HS-27A (cell line): ENCODE results near the gene TFAP2C.
"Not testable (repeated sequence)": the region's sequence is repeated elsewhere in the genome, so short reads cannot be mapped to it uniquely, and the experiment has no call there.

Experiments
- DNase-seq: peaks from one replicate; pipeline ENCODE4 v3.0.0-alpha.2; 2012; ENCODE audit warnings: low read depth, missing footprints

Gene TFAP2C

DNA sequence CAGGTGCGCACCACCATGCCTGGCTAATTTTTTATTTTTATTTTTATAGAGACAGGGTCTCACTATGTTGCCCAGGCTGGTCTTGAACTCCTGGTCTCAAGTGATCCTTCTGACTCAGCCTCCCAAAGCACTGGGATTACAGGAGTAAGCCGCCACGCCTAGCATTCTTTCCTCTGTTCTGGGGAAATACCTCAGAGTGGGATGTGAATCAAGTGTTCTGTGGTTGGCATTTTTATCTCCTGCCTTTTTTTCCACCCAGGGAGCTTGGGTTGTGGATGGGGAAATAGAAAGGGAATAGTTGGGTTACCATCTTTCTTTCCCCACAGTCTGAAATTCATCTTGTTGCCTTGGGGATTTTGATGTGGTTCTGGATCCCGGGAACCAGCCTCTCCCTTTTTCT, 24.1 kb downstream of the TFAP2C start:
- DNase-seq: no peak

DNA sequence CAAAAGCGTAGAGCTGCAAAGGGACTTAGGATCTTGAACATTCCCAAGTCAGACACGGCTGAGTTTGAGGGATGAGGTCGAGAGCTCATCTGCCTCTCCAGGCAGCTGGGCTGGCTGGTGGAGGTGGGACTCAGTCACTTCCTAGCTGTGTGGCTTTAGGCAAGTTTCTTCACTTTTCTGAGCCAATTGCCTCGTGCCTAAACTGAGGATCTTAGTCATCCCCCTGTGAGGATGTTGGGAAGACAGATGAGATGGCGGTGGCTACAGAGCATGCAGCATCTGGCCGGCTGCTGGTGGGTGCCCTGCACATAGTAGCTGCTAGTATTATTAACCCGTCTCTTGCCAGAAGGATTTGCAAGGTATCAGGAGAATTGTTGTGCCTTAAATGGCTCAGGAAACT, 27.5 kb downstream of the TFAP2C start:
- no peak for DNase-seq

DNA sequence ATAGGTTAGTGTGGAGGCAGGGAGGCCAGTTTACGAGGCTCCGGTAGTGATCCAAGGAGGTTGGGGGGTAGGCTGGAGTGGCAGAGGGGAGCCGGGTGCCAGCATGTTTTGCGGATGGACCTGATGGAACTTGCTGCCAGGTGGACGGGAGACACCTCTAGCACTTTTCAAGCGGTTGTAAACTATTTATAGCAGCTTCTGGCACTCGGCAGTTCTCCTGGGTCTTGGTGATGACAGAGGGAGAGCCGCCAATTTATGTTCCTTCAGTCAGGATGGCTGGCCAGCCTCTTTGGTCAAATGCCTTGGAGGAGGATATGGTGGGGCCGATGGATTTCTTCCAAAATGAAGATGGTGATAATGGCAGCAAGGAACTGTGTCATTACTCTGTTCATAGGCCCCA, 28.8 kb downstream of the TFAP2C start:
- no peak for DNase-seq

DNA sequence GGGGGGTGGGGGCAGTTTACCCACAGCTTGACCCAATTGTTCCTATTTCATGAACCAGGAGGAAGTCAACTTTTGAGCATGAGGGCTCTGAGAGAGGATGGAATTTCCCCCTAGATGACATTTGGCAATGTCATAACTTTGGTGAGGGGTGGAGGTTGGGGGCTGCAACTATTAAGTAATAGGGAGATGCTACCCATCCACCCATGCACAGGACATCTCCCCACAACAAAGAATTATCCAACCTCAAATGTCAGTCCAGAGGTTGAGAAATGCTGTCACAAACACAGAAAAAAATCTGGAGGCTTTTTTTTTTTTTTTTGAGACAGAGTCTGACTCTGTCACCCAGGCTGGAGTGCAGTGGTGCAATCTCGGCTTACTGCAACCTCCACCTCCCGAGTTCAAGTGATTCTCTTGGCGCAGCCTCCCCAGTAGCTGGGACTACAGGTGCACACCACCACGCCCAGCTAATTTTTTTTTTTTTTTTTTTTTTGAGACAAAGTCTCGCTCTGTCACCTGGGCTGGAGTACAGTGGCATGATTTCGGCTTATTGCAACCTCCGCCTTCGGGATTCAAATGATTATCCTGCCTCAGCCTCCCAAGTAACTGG, 29.3 kb downstream of the TFAP2C start:
- DNase-seq: not testable (repeated sequence)

DNA sequence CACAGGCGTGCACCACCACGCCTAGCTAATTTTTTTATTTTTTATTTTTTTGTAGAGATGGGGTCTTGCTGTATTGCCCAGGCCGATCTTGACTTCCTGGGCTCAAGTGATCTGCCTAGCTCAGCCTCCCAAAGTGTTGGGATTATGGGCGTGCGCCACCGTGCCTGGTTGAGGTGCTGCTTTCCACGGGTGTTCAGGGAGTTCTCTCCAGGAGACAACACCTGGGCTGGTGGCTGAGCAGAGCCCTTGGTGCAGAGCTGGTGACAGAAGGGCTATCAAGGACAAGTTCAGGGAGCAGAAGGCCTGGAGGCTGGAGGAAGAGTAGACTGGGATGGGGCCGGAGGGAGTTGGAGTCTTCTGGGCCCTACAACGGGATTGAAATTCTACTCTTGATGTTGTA, 34.6 kb downstream of the TFAP2C start:
- no peak for DNase-seq

DNA sequence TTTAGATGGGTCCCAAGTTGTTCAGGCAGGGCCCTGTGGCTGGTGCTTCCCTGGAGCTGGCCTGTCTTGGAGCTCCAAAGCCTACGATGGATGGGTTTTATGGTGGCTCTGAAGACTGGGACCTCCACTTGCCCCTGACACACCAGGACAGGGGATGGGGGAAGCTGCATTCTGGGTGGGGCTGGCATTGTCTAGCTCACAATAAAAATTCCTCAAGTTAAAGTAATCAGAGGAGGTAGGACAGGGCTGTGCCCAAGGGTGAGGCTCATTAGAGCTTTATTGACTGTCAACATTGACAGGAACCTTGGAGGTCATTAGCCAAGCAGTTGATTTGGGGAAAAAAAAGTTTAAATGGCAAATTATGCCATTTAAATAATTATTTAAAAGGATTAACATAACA, 35.7 kb downstream of the TFAP2C start:
- DNase-seq: no peak

DNA sequence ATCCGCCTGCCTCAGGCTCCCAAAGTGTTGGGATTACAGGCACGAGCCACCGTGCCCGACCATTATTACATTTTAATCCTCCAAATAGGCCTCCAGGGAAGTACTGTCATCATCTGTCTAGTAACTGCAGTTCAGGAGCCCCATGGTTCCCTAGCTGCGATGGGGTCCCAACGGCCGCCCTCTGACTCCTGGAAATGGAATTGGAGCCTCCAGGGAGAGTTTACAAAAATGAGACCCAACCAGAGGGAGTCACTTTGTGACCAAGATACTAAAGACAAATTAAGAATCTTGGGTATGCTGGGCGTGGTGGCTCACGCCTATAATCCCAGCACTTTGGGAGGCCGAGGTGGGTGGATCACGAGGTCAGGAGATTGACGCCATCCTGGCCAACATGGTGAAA, 36.7 kb downstream of the TFAP2C start:
- DNase-seq: no peak

DNA sequence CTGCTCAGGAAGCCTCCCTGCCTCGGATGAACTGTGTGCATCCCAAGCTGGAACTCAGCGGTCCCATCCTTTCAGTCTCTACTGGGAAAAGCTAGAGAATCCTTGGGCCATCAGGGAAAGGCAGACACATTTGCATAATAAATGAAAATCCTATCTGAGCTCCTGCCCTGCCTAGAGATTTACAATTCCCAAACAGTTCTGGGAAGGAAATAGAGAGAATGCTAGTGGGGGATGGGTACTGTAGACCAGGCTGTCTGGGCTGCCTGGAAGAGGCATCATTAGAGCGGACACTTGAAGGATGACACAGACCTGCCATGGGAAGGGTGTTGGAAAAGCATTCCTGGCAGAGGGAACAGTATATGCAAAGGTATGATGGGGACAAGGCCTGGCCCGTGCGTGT, 44.3 kb downstream of the TFAP2C start:
- no peak for DNase-seq

DNA sequence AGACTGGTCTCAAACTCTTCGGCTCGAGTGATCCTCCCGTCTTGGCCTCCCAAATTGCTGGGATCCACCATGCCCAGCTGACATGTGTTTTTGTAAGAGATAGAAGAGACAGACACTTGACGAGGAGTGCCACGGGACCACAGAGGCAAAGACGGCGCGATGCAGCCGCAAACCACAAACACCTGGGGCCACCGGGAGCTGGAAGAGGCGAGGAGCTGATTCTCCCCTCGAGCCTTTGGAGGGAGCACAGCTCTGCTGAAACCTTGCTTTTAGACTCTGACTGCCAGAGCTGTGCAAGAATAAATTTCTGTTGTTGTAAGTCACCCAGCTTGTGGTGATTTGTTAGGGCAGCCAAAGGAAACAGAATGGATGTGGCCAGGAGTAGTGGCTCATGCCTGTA, 46.9 kb downstream of the TFAP2C start:
- no peak for DNase-seq

DNA sequence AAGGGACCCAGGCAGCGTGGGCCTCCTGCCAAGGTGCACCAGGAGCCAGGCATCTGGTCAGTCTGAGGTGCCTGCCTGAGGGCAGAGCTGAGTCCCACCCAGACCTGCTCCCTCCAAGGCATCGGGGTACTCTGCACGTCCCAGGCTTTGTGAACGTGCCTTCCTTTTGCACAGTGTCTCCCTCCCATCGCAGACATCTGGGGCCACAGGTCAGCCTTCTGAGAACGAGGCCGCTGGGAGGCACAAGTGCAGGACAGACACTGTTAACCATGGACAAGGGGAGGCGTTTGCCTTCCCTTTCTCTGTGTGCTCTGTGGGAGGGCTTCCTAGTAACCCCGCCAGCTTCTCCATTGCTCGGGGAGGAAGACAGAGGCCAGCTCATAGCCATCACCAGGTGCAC, 47.6 kb downstream of the TFAP2C start:
- no peak for DNase-seq

DNA sequence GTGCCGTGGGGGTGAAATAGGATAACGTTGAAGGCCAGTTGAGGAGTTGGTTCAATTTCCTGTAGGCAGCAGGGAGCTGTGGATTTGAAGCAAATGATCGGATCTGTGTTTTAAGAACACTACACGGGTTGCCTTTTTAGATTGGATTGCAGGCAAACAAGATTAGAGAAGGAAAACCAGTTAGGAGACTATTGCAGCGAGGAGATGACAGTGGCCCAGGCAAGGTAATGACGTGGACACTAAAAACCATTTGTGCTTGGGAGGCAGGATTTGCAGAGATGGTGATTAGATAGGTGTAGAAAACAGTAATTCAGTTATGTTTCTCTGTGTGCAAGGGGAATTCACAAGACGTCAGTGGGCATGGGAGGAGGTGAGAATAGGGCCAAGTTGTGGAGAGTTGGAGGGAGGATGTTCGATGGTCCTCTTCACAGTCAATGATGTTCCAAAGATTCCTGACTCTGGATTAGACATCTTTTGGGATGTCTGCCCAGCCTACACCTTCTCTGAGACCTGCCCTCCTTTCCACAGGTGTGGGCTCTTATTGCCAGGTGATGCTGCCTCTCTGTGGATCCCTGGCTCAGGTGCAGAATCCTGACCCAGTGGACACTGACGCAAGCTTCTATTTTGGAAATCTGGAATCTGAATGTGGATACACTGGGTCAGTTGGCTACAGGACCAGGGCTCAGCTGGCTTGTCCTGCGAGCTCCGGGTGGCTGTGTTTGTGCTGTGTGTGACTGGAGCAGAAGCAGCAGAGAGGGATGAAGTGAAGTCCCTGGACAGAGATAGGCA, 54.2 kb downstream of the TFAP2C start:
- DNase-seq: no peak

DNA sequence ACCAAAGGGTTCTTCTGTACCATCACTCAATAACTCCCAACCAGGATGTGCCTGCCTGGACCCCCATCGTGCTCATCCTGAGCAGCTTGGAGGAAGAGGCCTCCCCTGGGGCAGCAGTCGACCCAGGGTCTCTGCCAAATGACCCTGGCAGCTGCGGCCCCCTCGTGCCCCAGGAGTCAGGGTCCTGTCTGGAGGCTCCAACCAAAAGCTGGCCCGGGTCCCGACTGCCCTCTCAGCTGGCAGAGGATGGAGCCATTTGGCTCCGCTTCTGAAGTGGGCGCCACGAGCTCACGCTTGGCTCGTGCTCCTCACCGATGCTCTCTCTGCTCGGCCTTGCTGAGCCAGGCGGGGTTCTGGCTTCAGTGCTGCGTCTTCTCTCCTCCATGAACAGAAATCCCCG, 56.8 kb downstream of the TFAP2C start:
- DNase-seq: no peak

DNA sequence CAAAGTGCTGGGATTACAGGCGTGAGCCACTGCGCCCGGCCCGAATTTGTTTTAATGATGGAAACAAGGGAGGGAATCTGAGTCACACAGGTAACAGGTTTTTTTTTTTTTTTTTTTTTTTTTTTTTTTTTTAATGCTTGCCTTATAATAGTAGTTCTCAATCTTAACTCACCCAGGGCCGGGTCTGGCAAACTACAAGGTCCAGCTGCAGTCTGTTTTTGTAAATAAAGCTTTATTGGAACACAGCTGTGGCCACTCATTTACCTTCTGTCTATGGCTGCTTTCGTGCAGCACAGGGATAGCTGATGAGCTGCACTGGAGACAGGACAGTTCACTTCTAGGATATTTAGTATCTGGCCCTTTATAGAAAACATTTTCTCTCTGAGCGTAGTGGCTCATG, 58.0 kb downstream of the TFAP2C start:
- DNase-seq: no peak

DNA sequence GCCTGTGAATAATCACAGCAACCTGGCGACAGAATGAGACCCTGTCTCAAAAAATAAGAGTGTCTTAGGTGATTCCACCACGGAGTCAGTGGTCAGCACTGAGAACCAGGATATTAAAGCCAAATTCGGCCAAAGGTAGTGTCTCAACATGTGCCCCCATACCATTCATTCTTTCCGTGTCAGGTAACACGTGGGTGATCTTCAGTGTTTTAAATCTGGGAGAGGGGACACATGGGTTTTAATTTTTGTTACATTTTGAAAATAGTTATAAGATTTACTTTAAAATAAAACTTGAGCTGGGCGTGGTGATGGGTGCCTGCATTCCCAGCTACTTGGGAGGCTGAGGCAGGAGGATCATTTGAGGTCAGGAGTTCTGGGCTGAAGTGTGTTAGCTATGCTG, 59.0 kb downstream of the TFAP2C start:
- DNase-seq: no peak
